Upper lobe of left lung (tissue), 6 donors: ENCODE results near the gene GORASP2. TPM values are rescaled to one million over a fixed set of nuclear protein-coding genes. Genes with fewer than 3 reads are reported as not detected.

Experiments
- ATAC-seq, 2 donors: fragments of 200-7000 bp; cut with Tn5 transposase; one replicate each; pipeline ENCODE4 v1.9.1; 2022; ENCODE audit warnings: mild to moderate bottlenecking in 2 of 2, moderate library complexity in 2 of 2; ENCODE audit not compliant: low FRiP score in 2 of 2
- DNase-seq, 2 donors: peaks; one replicate each; pipeline ENCODE4 v3.0.0-alpha.2; 2019 to 2020
- H3K27ac ChIP-seq, 4 donors: fragments of 200-600 bp; sonication (generic); one replicate each; pipeline ENCODE4 v1.5.1; 2016 to 2019
- H3K27me3 ChIP-seq, 4 donors: fragments of 200-600 bp; sonication (generic); one replicate each; pipeline ENCODE4 v1.5.1; 2017 to 2019
- H3K36me3 ChIP-seq, 4 donors: fragments of 200-600 bp; sonication (generic); one replicate each; pipeline ENCODE4 v1.5.1; 2016 to 2019
- H3K4me1 ChIP-seq, 4 donors: fragments of 200-600 bp; sonication (generic); one replicate each; pipeline ENCODE4 v1.5.1; 2018 to 2019
- H3K4me3 ChIP-seq, 4 donors: fragments of 200-600 bp; sonication (generic); one replicate each; pipeline ENCODE4 v1.5.1; 2017 to 2019; ENCODE audit warnings: mild to moderate bottlenecking in 2 of 4, moderate library complexity in 1 of 4
- H3K9me3 ChIP-seq, 4 donors: fragments of 200-600 bp; sonication (generic); one replicate each; pipeline ENCODE4 v1.5.1; 2018 to 2019
- CTCF ChIP-seq, 6 experiments: fragments of 450-650 bp in 4 of 6; fragments of 200-600 bp in 2 of 6; sonication (generic) in 2 of 6; IDR thresholded peaks; one replicate each; pipeline ENCODE4 v1.5.1; 2016 to 2019; ENCODE audit warnings: antibody characterized with exemption in 6 of 6
- EP300 ChIP-seq, 4 donors: sonication (generic); formaldehyde crosslinking; IDR thresholded peaks; one replicate each; pipeline ENCODE4 v1.5.1; 2017; ENCODE audit warnings: antibody characterized with exemption in 4 of 4, control low read depth in 2 of 4
- POLR2A ChIP-seq, 4 donors: fragments of 450-650 bp; IDR thresholded peaks; one replicate each; pipeline ENCODE4 v1.5.1; 2016 to 2017; ENCODE audit warnings: antibody characterized with exemption in 4 of 4, mild to moderate bottlenecking in 2 of 4
- POLR2AphosphoS5 ChIP-seq, 2 donors: sonication (generic); formaldehyde crosslinking; IDR thresholded peaks; one replicate each; pipeline ENCODE4 v1.5.1; 2017; ENCODE audit warnings: antibody characterized with exemption in 2 of 2
- WGBS, 2 donors: methylation state at CpG; one replicate each; pipeline ENCODE4 v1.1.5; 2017 to 2018; 5-methylcytosine and 5-hydroxymethylcytosine counted together
- total RNA-seq, 6 donors: library from RNA; depleted of rRNA in 4 of 6; stranded (reverse); fragments of >200 nt in 4 of 6; gene quantifications; one replicate each; pipeline versions ENCODE4 v1.1.0 to v1.2.1, GENCODE V29; 2016 to 2021
- donor health status: DM: no; HTN: no; CAD: no; lungs with moderate emphysema.
- donor health status: DM: no; HTN: yes; CAD: no; lungs with severe emphysema.

GORASP2 gene
- total RNA-seq, 6 donors from 2014 or later: 14.7 to 80.7 (median 59.5) TPM

- Histone ChIP-seq H3K4me1 (peaks cover 5 to 17% (median 12%) of the 10 kb centered on the region in 4 donors), H3K27me3 (no peaks in the 10 kb centered on the region), H3K36me3 (no peaks in the 10 kb centered on the region), H3K27ac (no peak overlapping the region), H3K4me3 (no peak overlapping the region), H3K9me3 (no peaks in the 10 kb centered on the region)
- no peak for TF ChIP-seq EP300 (IDR thresholded peaks at IDR 0.05)
- no peak for TF ChIP-seq POLR2A (IDR thresholded peaks at IDR 0.05)
- no peak for TF ChIP-seq POLR2AphosphoS5 (IDR thresholded peaks at IDR 0.05)
- no peak for TF ChIP-seq CTCF (IDR thresholded peaks at IDR 0.05)
- ATAC-seq (no peak), DNase-seq (peak in 1 of 2 donors; percentile 60)
- 89% methylated on average over 16 to 17 of the region's 17 CpGs for WGBS, 2 donors
These were observed 46.3 kb downstream of the GORASP2 start for GRCh38 chr2:170975127-170975942.

DNA sequence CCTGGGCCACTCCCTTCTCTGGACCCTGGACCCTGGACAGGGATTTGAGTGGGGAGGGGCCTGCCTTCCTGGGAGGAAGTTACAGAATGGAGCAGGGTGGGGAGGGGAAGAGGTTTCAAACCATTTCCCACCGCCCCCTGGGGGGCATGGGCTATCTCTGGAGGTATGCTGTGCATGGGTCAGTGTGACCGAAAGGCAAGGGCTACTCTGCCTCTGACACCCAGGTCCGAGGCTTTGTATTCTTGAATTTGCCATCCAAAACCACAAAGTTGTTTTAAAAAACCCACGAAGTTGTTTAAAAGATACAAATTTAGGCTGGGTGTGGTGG is 46.9 kb downstream of the GORASP2 start:
- TF ChIP-seq POLR2A (IDR thresholded peaks at IDR 0.05) (no peak), POLR2AphosphoS5 (IDR thresholded peaks at IDR 0.05) (no peak)
- no peak for DNase-seq

GRCh38 chr2:170984079-170984478 is 55.0 kb downstream of the GORASP2 start:
- WGBS, 2 donors: 24 to 55% methylated on average over 1 of the region's 1 CpG
- ATAC-seq: no peak
- H3K9me3 ChIP-seq: no peaks in the 10 kb centered on the region
- H3K4me3 ChIP-seq: no peak overlapping the region
- H3K27me3 ChIP-seq: no peaks in the 10 kb centered on the region
- TF ChIP-seq EP300 (IDR thresholded peaks at IDR 0.05) (no peak), POLR2AphosphoS5 (IDR thresholded peaks at IDR 0.05) (no peak), CTCF (IDR thresholded peaks at IDR 0.05) (no peak), POLR2A (IDR thresholded peaks at IDR 0.05) (no peak)
- H3K4me1 ChIP-seq: no peaks in the 10 kb centered on the region
- H3K27ac ChIP-seq: no peak overlapping the region
- DNase-seq: no peak
- no peaks in the 10 kb centered on the region for H3K36me3 ChIP-seq

More for the DNA sequence above, 46.9 kb downstream of the GORASP2 start:
- WGBS, 2 donors: 75 to 79% methylated on average over 3 to 4 of the region's 4 CpGs
- Histone ChIP-seq H3K9me3 (no peaks in the 10 kb centered on the region), H3K4me3 (no peak overlapping the region), H3K4me1 (peaks cover 5 to 17% (median 12%) of the 10 kb centered on the region in 4 donors), H3K27me3 (no peaks in the 10 kb centered on the region), H3K36me3 (no peaks in the 10 kb centered on the region), H3K27ac (no peak overlapping the region)
- no peak for ATAC-seq

- DNase-seq: no peak
- no peak for TF ChIP-seq EP300 (IDR thresholded peaks at IDR 0.05)
- TF ChIP-seq POLR2AphosphoS5 (IDR thresholded peaks at IDR 0.05): no peak
- TF ChIP-seq POLR2A (IDR thresholded peaks at IDR 0.05): no peak
- no peak for TF ChIP-seq CTCF (IDR thresholded peaks at IDR 0.05)
- Histone ChIP-seq H3K4me3 (no peak overlapping the region), H3K27ac (no peak overlapping the region), H3K9me3 (no peaks in the 10 kb centered on the region), H3K4me1 (no peaks in the 10 kb centered on the region), H3K36me3 (no peaks in the 10 kb centered on the region), H3K27me3 (no peaks in the 10 kb centered on the region)
- ATAC-seq: no peak
- WGBS, 2 donors: 88% methylated on average over 5 of the region's 5 CpGs
These were observed 56.4 kb downstream of the GORASP2 start for GRCh38 chr2:170985407-170985806.

GRCh38 chr2:170986566-170987258 is 57.7 kb downstream of the GORASP2 start:
- no peaks in the 10 kb centered on the region for H3K4me1 ChIP-seq
- H3K4me3 ChIP-seq: no peak overlapping the region
- no peak for TF ChIP-seq POLR2A (IDR thresholded peaks at IDR 0.05)
- no peak for TF ChIP-seq EP300 (IDR thresholded peaks at IDR 0.05)
- no peak for TF ChIP-seq POLR2AphosphoS5 (IDR thresholded peaks at IDR 0.05)
- TF ChIP-seq CTCF (IDR thresholded peaks at IDR 0.05): no peak
- no peak for DNase-seq
- H3K9me3 ChIP-seq: no peaks in the 10 kb centered on the region
- no peaks in the 10 kb centered on the region for H3K36me3 ChIP-seq
- no peak for ATAC-seq
- no peak overlapping the region for H3K27ac ChIP-seq
- H3K27me3 ChIP-seq: no peaks in the 10 kb centered on the region
- 92 to 97% methylated on average over 8 of the region's 8 CpGs for WGBS, 2 donors
